Putamen (tissue), 1 donor: ENCODE measurements around the gene GXYLT1.
"Not testable (repeated sequence)": the region's sequence is repeated elsewhere in the genome, so short reads cannot be mapped to it uniquely, and the experiment has no call there.

Experiments
- DNase-seq: peaks from one replicate; pipeline ENCODE4 v3.0.0-alpha.2; 2016; ENCODE audit warnings: low spot score

Gene GXYLT1

GRCh38 chr12:42144408-42145196 lies at the start of gene GXYLT1:
TSS of gene GXYLT1 (minus strand) at chr12:42144874. CDS start at chr12:42144646, 228 bp downstream.
- peak; percentile 91 for DNase-seq

GRCh38 chr12:42192686-42193085 lies 48.0 kb upstream of the GXYLT1 start:
- no peak for DNase-seq

GRCh38 chr12:42192258-42192657 lies 47.6 kb upstream of the GXYLT1 start:
- DNase-seq = no peak

- DNase-seq = no peak
Measured at GRCh38 chr12:42190376-42190775, 45.7 kb upstream of the GXYLT1 start.

GRCh38 chr12:42188275-42188674 lies 43.6 kb upstream of the GXYLT1 start:
- DNase-seq = not testable (repeated sequence)

- DNase-seq = no peak
Measured at GRCh38 chr12:42187799-42188198, 43.1 kb upstream of the GXYLT1 start.

- no peak for DNase-seq
Measured at GRCh38 chr12:42186793-42187192, 42.1 kb upstream of the GXYLT1 start.

GRCh38 chr12:42182394-42182793 lies 37.7 kb upstream of the GXYLT1 start:
- DNase-seq = no peak

- DNase-seq = no peak
Measured at GRCh38 chr12:42180990-42181596, 36.4 kb upstream of the GXYLT1 start.

- DNase-seq = no peak
Measured at GRCh38 chr12:42178101-42178500, 33.4 kb upstream of the GXYLT1 start.

- DNase-seq = no peak
Measured at GRCh38 chr12:42174978-42175377, 30.3 kb upstream of the GXYLT1 start.

GRCh38 chr12:42173961-42174521 lies 29.4 kb upstream of the GXYLT1 start:
- no peak for DNase-seq

GRCh38 chr12:42172441-42173210 lies 28.0 kb upstream of the GXYLT1 start:
- DNase-seq = no peak

- no peak for DNase-seq
Measured at GRCh38 chr12:42167711-42168110, 23.0 kb upstream of the GXYLT1 start.

- no peak for DNase-seq
Measured at GRCh38 chr12:42166501-42166900, 21.8 kb upstream of the GXYLT1 start.

- DNase-seq = no peak
Measured at GRCh38 chr12:42163913-42164312, 19.2 kb upstream of the GXYLT1 start.

GRCh38 chr12:42162965-42163364 lies 18.3 kb upstream of the GXYLT1 start:
- DNase-seq = no peak

- DNase-seq = no peak
Measured at GRCh38 chr12:42162193-42162592, 17.5 kb upstream of the GXYLT1 start.

GRCh38 chr12:42161529-42161928 lies 16.9 kb upstream of the GXYLT1 start:
- no peak for DNase-seq

GRCh38 chr12:42156232-42156631 lies 11.6 kb upstream of the GXYLT1 start:
- DNase-seq = no peak

GRCh38 chr12:42145552-42146215 lies 1.0 kb upstream of the GXYLT1 start:
- no peak for DNase-seq

- DNase-seq = no peak
Measured at GRCh38 chr12:42145197-42145549, 499 bp upstream of the GXYLT1 start.
